Measurements from ENCODE around the gene MED25. TPM values are rescaled to one million over a fixed set of nuclear protein-coding genes. Genes with fewer than 3 reads are reported as not detected.

Gene MED25
- polyA plus RNA-seq, 1 of the 3 experiments (the other 2 are of a cell fraction) = 30.2 TPM

DNA sequence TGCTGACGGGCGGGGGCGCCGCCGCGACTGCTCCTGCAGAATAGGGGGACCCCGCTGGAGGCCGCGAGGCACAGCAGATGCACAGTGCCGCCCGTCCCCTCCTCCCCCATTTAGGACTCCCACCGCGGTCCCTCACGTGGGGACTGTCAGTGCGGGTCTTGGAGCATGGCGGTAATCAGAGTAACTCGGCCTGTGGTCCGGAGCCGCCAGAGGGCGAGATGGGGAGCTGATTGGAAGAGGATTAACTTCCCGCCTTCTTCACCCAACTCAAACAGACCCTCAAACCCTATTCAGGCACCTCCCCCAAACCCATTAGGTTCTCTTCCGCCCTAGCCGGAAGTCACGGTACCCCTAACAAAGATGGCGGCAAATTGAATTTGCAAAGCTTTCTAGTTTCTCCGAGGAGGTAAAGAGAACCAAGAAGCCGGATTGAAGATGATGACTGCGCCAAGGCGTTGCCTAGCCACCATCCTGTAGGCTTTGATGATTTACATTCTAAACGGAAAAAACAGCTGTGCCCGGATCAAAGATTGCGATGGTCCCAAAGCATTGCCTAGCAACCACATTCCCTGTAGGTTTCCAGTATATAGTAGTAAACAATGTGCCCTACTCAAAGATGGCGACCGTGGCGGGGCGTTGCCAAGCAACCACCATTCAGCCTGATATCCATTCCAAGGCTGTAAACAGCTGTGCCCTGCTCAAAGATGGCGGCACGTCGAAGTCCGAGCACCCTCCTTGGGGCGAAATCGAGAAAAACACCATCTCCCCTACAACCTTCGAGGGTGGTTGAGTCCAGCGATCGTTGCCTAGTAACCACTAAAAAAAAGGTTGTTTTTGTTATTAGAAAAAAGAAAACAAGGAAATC lies 4.9 kb upstream of the MED25 start, which contains the start of gene FUZ (continued):
- TF ChIP-seq REST (IDR thresholded peaks at IDR 0.05; ENCODE audit: low read depth, low read length) = no peak
- no peak for TF ChIP-seq RXRA (IDR thresholded peaks at IDR 0.05; ENCODE audit: borderline replicate concordance, low read depth)
- no peak for TF ChIP-seq FOSL2 (IDR thresholded peaks at IDR 0.05; ENCODE audit: borderline replicate concordance, low read depth)
- 0 out of 2 replicates have a peak, but pooled peaks have one; percentile 29 for TF ChIP-seq POLR2AphosphoS5 (IDR thresholded peaks at IDR 0.05; ENCODE audit: low read depth, low read length)
- TF ChIP-seq, protein P1, sequence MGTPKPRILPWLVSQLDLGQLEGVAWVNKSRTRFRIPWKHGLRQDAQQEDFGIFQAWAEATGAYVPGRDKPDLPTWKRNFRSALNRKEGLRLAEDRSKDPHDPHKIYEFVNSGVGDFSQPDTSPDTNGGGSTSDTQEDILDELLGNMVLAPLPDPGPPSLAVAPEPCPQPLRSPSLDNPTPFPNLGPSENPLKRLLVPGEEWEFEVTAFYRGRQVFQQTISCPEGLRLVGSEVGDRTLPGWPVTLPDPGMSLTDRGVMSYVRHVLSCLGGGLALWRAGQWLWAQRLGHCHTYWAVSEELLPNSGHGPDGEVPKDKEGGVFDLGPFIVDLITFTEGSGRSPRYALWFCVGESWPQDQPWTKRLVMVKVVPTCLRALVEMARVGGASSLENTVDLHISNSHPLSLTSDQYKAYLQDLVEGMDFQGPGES (IDR thresholded peaks at IDR 0.05; ENCODE audit: low read depth, low read length) = no peak
- peak; percentile 33 for TF ChIP-seq RAD21 (IDR thresholded peaks at IDR 0.05; ENCODE audit: low read length)
- TF ChIP-seq TCF12 (IDR thresholded peaks at IDR 0.05) = peak; percentile 27; the same call in 1 of the 2 replicates
- peak; percentile 83 for TF ChIP-seq TAF1 (IDR thresholded peaks at IDR 0.05; ENCODE audit: borderline replicate concordance, low read depth, low read length)
- TF ChIP-seq NRF1 (IDR thresholded peaks at IDR 0.05; ENCODE audit: low read depth, low read length) = no peak
- no peak for TF ChIP-seq RCOR1 (IDR thresholded peaks at IDR 0.05; ENCODE audit: low read length)
- peak; percentile 97 for TF ChIP-seq MXI1 (IDR thresholded peaks at IDR 0.05; ENCODE audit: low read depth, low read length)
- TF ChIP-seq RFX5 (IDR thresholded peaks at IDR 0.05; ENCODE audit: low read length) = no peak
- TF ChIP-seq GABPA (IDR thresholded peaks at IDR 0.05; ENCODE audit: low read depth) = peak; percentile 93
- TF ChIP-seq, protein P2, sequence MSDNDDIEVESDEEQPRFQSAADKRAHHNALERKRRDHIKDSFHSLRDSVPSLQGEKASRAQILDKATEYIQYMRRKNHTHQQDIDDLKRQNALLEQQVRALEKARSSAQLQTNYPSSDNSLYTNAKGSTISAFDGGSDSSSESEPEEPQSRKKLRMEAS (IDR thresholded peaks at IDR 0.05; ENCODE audit: low read depth) = peak; percentile 77
- TF ChIP-seq JUND (IDR thresholded peaks at IDR 0.05) = peak; percentile 7; the same call in 1 of the 2 replicates
- TF ChIP-seq, protein P3, sequence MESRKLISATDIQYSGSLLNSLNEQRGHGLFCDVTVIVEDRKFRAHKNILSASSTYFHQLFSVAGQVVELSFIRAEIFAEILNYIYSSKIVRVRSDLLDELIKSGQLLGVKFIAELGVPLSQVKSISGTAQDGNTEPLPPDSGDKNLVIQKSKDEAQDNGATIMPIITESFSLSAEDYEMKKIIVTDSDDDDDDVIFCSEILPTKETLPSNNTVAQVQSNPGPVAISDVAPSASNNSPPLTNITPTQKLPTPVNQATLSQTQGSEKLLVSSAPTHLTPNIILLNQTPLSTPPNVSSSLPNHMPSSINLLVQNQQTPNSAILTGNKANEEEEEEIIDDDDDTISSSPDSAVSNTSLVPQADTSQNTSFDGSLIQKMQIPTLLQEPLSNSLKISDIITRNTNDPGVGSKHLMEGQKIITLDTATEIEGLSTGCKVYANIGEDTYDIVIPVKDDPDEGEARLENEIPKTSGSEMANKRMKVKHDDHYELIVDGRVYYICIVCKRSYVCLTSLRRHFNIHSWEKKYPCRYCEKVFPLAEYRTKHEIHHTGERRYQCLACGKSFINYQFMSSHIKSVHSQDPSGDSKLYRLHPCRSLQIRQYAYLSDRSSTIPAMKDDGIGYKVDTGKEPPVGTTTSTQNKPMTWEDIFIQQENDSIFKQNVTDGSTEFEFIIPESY (IDR thresholded peaks at IDR 0.05; ENCODE audit: borderline replicate concordance, low read depth) = no peak
- peak; percentile 38; the same call in 1 of the 2 replicates for TF ChIP-seq CTCF (IDR thresholded peaks at IDR 0.05)
